Stomach (tissue), 4 donors: ENCODE results near the gene ZNF513.

Source experiments
- POLR2A ChIP-seq, 4 donors: fragments of 450-650 bp; IDR thresholded peaks; one replicate each; pipeline ENCODE4 v1.6.1; 2016; ENCODE audit warnings: antibody characterized with exemption in 4 of 4, control low read depth in 2 of 4, mild to moderate bottlenecking in 1 of 4, moderate library complexity in 1 of 4
- POLR2AphosphoS5 ChIP-seq, 3 donors: sonication (generic); formaldehyde crosslinking; IDR thresholded peaks; one replicate each; pipeline ENCODE4 v1.6.1; 2016; ENCODE audit warnings: antibody characterized with exemption in 3 of 3
- TF ChIP-seq, protein P1 (sequence below), 7 experiments: fragments of 450-650 bp in 4 of 7; fragments of 200-600 bp in 3 of 7; sonication (generic) in 3 of 7; IDR thresholded peaks; one replicate each; pipeline ENCODE4 v1.5.1; 2016 to 2019; ENCODE audit warnings: antibody characterized with exemption in 7 of 7, control low read depth in 2 of 7, mild to moderate bottlenecking in 1 of 7

DNA sequence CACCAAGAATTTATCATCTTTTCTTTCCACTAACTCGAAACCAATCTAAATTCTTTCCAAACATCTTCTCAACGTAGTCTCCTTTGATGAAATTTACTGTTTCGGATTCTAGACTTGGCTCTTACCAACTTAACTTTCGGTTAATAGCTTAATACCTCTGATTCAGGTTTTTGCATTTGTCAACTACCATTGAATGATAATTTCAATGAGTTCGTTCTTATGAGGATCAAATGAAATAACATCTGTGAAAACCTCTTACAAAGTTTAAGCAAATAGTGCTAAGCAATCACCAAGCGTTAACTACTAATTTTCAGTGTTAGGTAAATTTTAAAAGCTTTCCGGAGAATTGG is 47.3 kb upstream of the ZNF513 start:
- TF ChIP-seq, protein P1, sequence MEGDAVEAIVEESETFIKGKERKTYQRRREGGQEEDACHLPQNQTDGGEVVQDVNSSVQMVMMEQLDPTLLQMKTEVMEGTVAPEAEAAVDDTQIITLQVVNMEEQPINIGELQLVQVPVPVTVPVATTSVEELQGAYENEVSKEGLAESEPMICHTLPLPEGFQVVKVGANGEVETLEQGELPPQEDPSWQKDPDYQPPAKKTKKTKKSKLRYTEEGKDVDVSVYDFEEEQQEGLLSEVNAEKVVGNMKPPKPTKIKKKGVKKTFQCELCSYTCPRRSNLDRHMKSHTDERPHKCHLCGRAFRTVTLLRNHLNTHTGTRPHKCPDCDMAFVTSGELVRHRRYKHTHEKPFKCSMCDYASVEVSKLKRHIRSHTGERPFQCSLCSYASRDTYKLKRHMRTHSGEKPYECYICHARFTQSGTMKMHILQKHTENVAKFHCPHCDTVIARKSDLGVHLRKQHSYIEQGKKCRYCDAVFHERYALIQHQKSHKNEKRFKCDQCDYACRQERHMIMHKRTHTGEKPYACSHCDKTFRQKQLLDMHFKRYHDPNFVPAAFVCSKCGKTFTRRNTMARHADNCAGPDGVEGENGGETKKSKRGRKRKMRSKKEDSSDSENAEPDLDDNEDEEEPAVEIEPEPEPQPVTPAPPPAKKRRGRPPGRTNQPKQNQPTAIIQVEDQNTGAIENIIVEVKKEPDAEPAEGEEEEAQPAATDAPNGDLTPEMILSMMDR (IDR thresholded peaks at IDR 0.05), result no peak
- TF ChIP-seq POLR2A (IDR thresholded peaks at IDR 0.05) (no peak), POLR2AphosphoS5 (IDR thresholded peaks at IDR 0.05) (no peak)
